Suprapubic skin (tissue), 4 donors: ENCODE results near the gene SPC25. TPM values are rescaled to one million over a fixed set of nuclear protein-coding genes. Genes with fewer than 3 reads are reported as not detected.

Experiments
- DNase-seq, 2 donors: peaks; one replicate each; pipeline ENCODE4 v3.0.0-alpha.2; 2019; ENCODE audit warnings: low spot score in 2 of 2
- H3K27ac ChIP-seq: fragments of 200-600 bp; sonication (generic); one replicate; pipeline ENCODE4 v1.5.1; 2019
- H3K27me3 ChIP-seq: fragments of 200-600 bp; sonication (generic); one replicate; pipeline ENCODE4 v1.5.1; 2019
- H3K36me3 ChIP-seq: fragments of 200-600 bp; sonication (generic); one replicate; pipeline ENCODE4 v1.5.1; 2019
- H3K4me1 ChIP-seq: fragments of 200-600 bp; sonication (generic); one replicate; pipeline ENCODE4 v1.5.1; 2019
- H3K4me3 ChIP-seq: fragments of 200-600 bp; sonication (generic); one replicate; pipeline ENCODE4 v1.5.1; 2019; ENCODE audit warnings: mild to moderate bottlenecking
- H3K9me3 ChIP-seq: fragments of 200-600 bp; sonication (generic); one replicate; pipeline ENCODE4 v1.5.1; 2019
- CTCF ChIP-seq, 2 donors: fragments of 200-600 bp in 1 of 2; fragments of 450-650 bp in 1 of 2; sonication (generic) in 1 of 2; IDR thresholded peaks; one replicate each; pipeline ENCODE4 v1.5.1; 2016 to 2019; ENCODE audit warnings: antibody characterized with exemption in 2 of 2, mild to moderate bottlenecking in 1 of 2, moderate library complexity in 1 of 2
- EP300 ChIP-seq: sonication (generic); formaldehyde crosslinking; IDR thresholded peaks from one replicate; pipeline ENCODE4 v1.6.1; 2017; ENCODE audit warnings: antibody characterized with exemption
- POLR2A ChIP-seq, 2 donors: fragments of 450-650 bp; IDR thresholded peaks; one replicate each; pipeline ENCODE4 v1.6.1; 2017; ENCODE audit warnings: antibody characterized with exemption in 2 of 2, mild to moderate bottlenecking in 2 of 2, moderate library complexity in 2 of 2
- POLR2AphosphoS5 ChIP-seq, 3 donors: sonication (generic); formaldehyde crosslinking; IDR thresholded peaks; one replicate each; pipeline ENCODE4 v1.6.1; 2017; ENCODE audit warnings: antibody characterized with exemption in 3 of 3
- WGBS: methylation state at CpG from one replicate; pipeline ENCODE4 v1.1.5; 2018; 5-methylcytosine and 5-hydroxymethylcytosine counted together
- total RNA-seq, 4 donors: library from RNA; depleted of rRNA; stranded (reverse); fragments of >200 nt; gene quantifications; one replicate each; pipeline ENCODE4 v1.1.0, GENCODE V29; 2016

SPC25 gene
- total RNA-seq, 4 donors from 2014 or later: 0.62 to 4.3 (median 1.2) TPM; not detected in 1

- Histone ChIP-seq H3K9me3 (no peaks in the 10 kb centered on the region), H3K27ac (no peak overlapping the region), H3K36me3 (no peaks in the 10 kb centered on the region), H3K27me3 (no peaks in the 10 kb centered on the region), H3K4me1 (no peaks in the 10 kb centered on the region), H3K4me3 (no peak overlapping the region)
- TF ChIP-seq POLR2AphosphoS5 (IDR thresholded peaks at IDR 0.05) (no peak), EP300 (no peak), POLR2A (IDR thresholded peaks at IDR 0.05) (no peak), CTCF (IDR thresholded peaks at IDR 0.05) (no peak)
- no peak for DNase-seq
- 81% methylated on average over 1 of the region's 1 CpG for WGBS
Observed at GRCh38 chr2:168930242-168930641, 40.0 kb upstream of the SPC25 start.

- TF ChIP-seq CTCF (IDR thresholded peaks at IDR 0.05) (no peak), POLR2A (IDR thresholded peaks at IDR 0.05) (no peak), POLR2AphosphoS5 (IDR thresholded peaks at IDR 0.05) (no peak), EP300 (no peak)
- no peaks in the 10 kb centered on the region for H3K27me3 ChIP-seq
- H3K9me3 ChIP-seq: no peaks in the 10 kb centered on the region
- DNase-seq: no peak
- no peaks in the 10 kb centered on the region for H3K4me1 ChIP-seq
- H3K27ac ChIP-seq: no peak overlapping the region
- 59% methylated on average over 3 of the region's 3 CpGs for WGBS
- H3K36me3 ChIP-seq: no peaks in the 10 kb centered on the region
- H3K4me3 ChIP-seq: no peak overlapping the region
Observed at GRCh38 chr2:168929031-168929430, 38.8 kb upstream of the SPC25 start.

GRCh38 chr2:168928113-168928831, 38.0 kb upstream of the SPC25 start:
- H3K27ac ChIP-seq: no peak overlapping the region
- no peak for TF ChIP-seq EP300
- no peaks in the 10 kb centered on the region for H3K27me3 ChIP-seq
- H3K36me3 ChIP-seq: no peaks in the 10 kb centered on the region
- H3K4me3 ChIP-seq: no peak overlapping the region
- WGBS: 91% methylated on average over 3 of the region's 3 CpGs
- DNase-seq: no peak
- H3K4me1 ChIP-seq: no peaks in the 10 kb centered on the region
- H3K9me3 ChIP-seq: no peaks in the 10 kb centered on the region

DNA sequence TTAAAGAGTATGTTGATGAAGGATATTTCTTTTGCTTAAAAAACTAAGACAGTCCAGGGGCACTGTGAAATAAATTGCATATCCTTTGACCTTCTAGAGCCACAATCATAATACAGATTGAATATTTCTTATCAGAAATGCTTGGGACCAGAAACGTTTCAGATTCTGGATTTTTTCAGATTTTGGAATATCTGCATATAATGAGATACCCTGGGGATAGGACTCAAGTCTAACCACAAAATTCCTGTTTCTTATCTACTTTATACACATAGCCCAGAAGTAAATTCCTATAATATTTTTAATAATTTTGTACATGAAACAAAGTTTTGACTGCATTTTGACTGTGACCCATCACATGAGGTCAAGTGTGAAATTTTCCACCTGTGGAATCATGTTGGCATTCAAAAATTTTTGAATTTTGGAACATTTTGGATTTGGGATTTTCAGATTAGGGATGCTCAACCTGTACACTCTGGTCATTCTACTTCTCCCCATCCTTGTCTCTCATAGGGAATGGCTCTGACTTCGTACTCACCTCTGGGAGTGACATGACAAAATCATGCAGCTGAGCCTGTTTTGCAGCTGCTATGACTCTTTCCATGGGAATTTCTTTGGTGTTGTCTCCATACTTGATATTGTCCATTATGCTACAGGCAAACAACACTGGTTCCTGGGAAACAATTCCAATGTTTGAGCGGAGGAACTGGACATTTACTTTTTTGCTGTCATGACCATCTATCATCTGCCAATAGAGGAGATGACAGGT, 36.6 kb upstream of the SPC25 start:
- TF ChIP-seq POLR2A (IDR thresholded peaks at IDR 0.05): no peak
- no peak for TF ChIP-seq CTCF (IDR thresholded peaks at IDR 0.05)
- Histone ChIP-seq H3K36me3 (no peaks in the 10 kb centered on the region), H3K4me3 (no peak overlapping the region), H3K9me3 (no peaks in the 10 kb centered on the region), H3K27ac (no peak overlapping the region), H3K4me1 (no peaks in the 10 kb centered on the region), H3K27me3 (no peaks in the 10 kb centered on the region)
- WGBS: 59% methylated on average over 3 of the region's 3 CpGs
- no peak for DNase-seq

DNA sequence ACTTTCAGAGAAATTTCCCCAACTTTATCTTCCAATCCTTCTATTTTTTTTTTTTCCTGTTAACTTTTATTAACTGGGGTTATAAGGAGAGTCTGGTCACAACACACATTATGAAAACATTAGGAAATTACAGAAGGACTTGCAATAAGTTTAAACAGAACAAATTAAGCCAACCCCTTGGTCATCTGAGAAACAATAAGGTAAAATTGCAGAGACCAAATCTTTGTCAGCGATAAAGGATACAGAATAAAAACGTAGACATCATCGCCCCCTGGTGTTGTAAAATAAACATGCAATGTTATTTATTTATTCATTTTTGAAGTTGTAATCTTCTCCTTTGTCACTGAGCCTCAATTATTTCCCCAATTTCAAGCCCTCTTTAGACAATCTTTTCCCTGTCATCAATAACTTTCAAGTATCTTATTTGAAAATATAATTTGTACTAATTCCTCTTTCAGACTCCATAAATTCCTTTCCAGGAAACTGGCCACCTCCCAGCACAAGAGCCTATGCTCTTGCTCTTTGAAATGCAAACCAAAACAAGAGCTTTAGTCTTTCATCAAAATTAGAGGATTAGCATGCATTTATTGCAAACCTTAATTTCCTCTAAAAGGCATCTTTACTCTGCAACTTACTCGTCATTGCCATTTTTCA, 30.4 kb upstream of the SPC25 start:
- no peak for DNase-seq
- 23% methylated on average over 4 of the region's 4 CpGs for WGBS
- no peak for TF ChIP-seq POLR2AphosphoS5 (IDR thresholded peaks at IDR 0.05)
- no peak for TF ChIP-seq POLR2A (IDR thresholded peaks at IDR 0.05)
- TF ChIP-seq EP300: no peak
- peak; percentile 32 to 40 for TF ChIP-seq CTCF (IDR thresholded peaks at IDR 0.05)
- H3K4me3 ChIP-seq: no peak overlapping the region
- H3K4me1 ChIP-seq: no peaks in the 10 kb centered on the region
- no peak overlapping the region for H3K27ac ChIP-seq
- H3K9me3 ChIP-seq: no peaks in the 10 kb centered on the region
- H3K27me3 ChIP-seq: no peaks in the 10 kb centered on the region
- no peaks in the 10 kb centered on the region for H3K36me3 ChIP-seq
